Endothelial cell (in vitro differentiated cells): ENCODE results near the gene DOK3. TPM values are rescaled to one million over a fixed set of nuclear protein-coding genes. Genes with fewer than 3 reads are reported as not detected.
A peak's percentile ranks its signal among the peaks of the same experiment; 100 is the strongest.

ENCODE experiments used
- DNase-seq: peaks from one replicate; pipeline ENCODE4 v3.0.0; 2021; ENCODE audit warnings: low spot score
- H3K27ac Mint-ChIP-seq: one replicate; pipeline ENCODE4 v1.8.0; 2021; ENCODE audit warnings: mixed read lengths, inconsistent platforms; ENCODE audit not compliant: unreplicated experiment
- H3K27me3 Mint-ChIP-seq: one replicate; pipeline ENCODE4 v1.8.0; 2021; ENCODE audit warnings: mild to moderate bottlenecking, moderate library complexity, mixed read lengths, inconsistent platforms; ENCODE audit not compliant: unreplicated experiment
- H3K36me3 Mint-ChIP-seq: one replicate; pipeline ENCODE4 v1.8.0; 2021; ENCODE audit warnings: mild to moderate bottlenecking, low read depth, mixed read lengths, inconsistent platforms; ENCODE audit not compliant: unreplicated experiment
- H3K4me1 Mint-ChIP-seq: one replicate; pipeline ENCODE4 v1.8.0; 2021; ENCODE audit warnings: mild to moderate bottlenecking, mixed read lengths, inconsistent platforms; ENCODE audit not compliant: unreplicated experiment
- H3K4me3 Mint-ChIP-seq: one replicate; pipeline ENCODE4 v1.8.0; 2021; ENCODE audit warnings: mild to moderate bottlenecking, mixed read lengths, inconsistent platforms; ENCODE audit not compliant: unreplicated experiment
- H3K9me3 Mint-ChIP-seq: one replicate; pipeline ENCODE4 v1.8.0; 2021; ENCODE audit warnings: mixed read lengths, inconsistent platforms; ENCODE audit not compliant: unreplicated experiment
- CTCF ChIP-seq: fragments of 200-600 bp; sonication (generic); IDR thresholded peaks from one replicate; pipeline ENCODE4 v1.5.0; 2021; ENCODE audit warnings: antibody characterized with exemption; ENCODE audit not compliant: unreplicated experiment
- total RNA-seq: library from RNA; stranded (reverse); fragmentation: NEBNext Ultra II Directional; extraction: Animal tissue kit (Norgen Biotek cat#: 25700); gene quantifications from one replicate; pipeline ENCODE4 v1.2.1, GENCODE V29; 2021; ENCODE audit not compliant: unreplicated experiment

DOK3 gene
- total RNA-seq, 1 donor from 2014 or later: 51.4 TPM

- Mint-ChIP-seq H3K4me1 (peaks cover 15% of the 10 kb centered on the region), H3K9me3 (no peaks in the 10 kb centered on the region), H3K27me3 (peaks cover 7% of the 10 kb centered on the region), H3K4me3 (peak overlapping the region; percentile 67), H3K27ac (peak overlapping the region; percentile 11), H3K36me3 (peaks cover 35% of the 10 kb centered on the region)
- no peak for DNase-seq
- no peak for TF ChIP-seq CTCF
Measured at GRCh38 chr5:177520271-177520670, 10.6 kb upstream of the DOK3 start.

GRCh38 chr5:177519463-177520235, 10.0 kb upstream of the DOK3 start:
- Mint-ChIP-seq H3K4me3 (no peak overlapping the region), H3K27ac (peak overlapping the region; percentile 31), H3K9me3 (no peaks in the 10 kb centered on the region), H3K36me3 (peaks cover 39% of the 10 kb centered on the region), H3K27me3 (peaks cover 10% of the 10 kb centered on the region), H3K4me1 (peaks cover 18% of the 10 kb centered on the region)
- no peak for DNase-seq
- no peak for TF ChIP-seq CTCF

DNA sequence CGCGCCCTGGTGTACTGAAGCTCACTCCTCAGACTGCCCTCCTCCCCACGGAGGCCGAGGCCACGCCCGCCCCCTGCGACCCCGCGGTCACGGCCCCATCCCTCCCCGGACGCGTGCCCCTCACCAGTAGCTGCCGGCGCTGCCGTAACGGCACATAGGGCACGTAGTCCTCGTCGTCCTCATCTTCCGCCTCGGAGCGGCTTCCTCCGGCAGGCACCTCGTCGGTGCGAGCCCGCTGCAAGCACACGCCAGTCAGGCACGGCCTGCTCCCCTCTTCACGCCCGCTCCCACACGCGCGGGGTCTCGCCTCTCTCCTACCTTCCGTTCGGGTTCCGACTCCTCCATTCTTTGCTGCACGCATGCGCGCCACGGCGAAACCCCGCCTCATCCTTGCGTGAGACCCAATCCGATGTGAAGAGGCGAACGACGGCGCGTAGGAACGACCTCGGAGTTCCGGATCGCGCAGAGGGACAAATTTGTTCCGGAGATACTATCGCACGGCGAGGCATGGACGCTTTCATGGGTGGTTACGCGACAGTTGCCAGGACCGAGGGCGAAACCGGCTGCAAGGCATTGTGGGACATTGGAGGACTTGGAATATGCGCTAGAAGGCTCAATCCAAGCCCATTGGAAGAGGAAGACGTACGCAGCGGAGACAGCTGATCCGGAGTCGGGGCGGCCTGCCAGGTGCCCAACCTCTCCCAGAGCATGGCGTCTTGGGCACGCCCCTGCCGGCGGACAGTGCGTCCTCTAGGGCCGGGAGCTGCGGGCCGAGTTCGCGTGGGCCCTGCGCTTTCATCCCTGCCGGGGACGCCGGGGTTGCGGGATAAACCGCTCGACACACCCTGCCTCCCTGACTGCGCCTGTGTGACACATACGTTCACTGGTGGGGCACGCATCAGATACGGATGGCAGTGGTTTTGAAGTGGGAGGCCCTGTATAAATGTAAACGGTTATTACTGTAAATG, 7.3 kb upstream of the DOK3 start, which contains the start of gene DDX41:
DDX41 (minus strand) TSS at position 361 of the 968 bp plus-strand sequence; CDS start at position 345, 16 bp downstream.
- DNase-seq: peak; percentile 91
- H3K36me3 Mint-ChIP-seq: peaks cover 48% of the 10 kb centered on the region
- H3K9me3 Mint-ChIP-seq: no peaks in the 10 kb centered on the region
- TF ChIP-seq CTCF: no peak
- H3K4me3 Mint-ChIP-seq: peak within 1 kb of the TSS; percentile 100
- H3K4me1 Mint-ChIP-seq: peaks cover 18% of the 10 kb centered on the region
- peak within 1 kb of the TSS; percentile 94 for H3K27ac Mint-ChIP-seq
- H3K27me3 Mint-ChIP-seq: peaks cover 15% of the 10 kb centered on the region

GRCh38 chr5:177515580-177515979, 6.0 kb upstream of the DOK3 start:
- H3K9me3 Mint-ChIP-seq: no peaks in the 10 kb centered on the region
- H3K27ac Mint-ChIP-seq: peak overlapping the region; percentile 76
- DNase-seq: no peak
- H3K4me3 Mint-ChIP-seq: peak overlapping the region; percentile 100
- peaks cover 17% of the 10 kb centered on the region for H3K27me3 Mint-ChIP-seq
- TF ChIP-seq CTCF: no peak
- peaks cover 48% of the 10 kb centered on the region for H3K36me3 Mint-ChIP-seq
- H3K4me1 Mint-ChIP-seq: peaks cover 18% of the 10 kb centered on the region
